ENCODE measurements around the gene PTGER3.

- TF ChIP-seq EZH2 (IDR thresholded peaks at IDR 0.05) = no peak
- TF ChIP-seq POLR2AphosphoS5 (IDR thresholded peaks at IDR 0.05; ENCODE audit: borderline replicate concordance, low read depth, low read length) = no peak
Observed at GRCh38 chr1:70979313-70979712, 68.3 kb downstream of the PTGER3 start.

Measured in SK-N-MC (cell line).